Measurements from ENCODE around the gene PTAFR.

The PTAFR gene

DNA sequence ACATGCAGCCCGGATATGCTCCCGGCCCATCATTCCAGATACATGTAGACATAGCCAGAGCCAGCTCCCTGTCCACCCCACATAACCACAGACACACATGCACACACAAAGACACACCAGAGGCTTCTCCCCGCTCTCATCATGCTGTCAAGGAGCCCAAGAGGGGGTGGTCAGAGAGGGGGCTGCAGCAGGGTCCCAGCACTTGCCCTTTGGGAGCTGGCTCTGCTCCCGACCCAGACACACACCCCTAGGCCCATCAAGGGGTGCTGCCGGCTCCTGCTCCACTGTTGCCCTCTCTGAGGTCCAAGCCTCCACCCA is 2.6 kb downstream of the PTAFR start:
- DNase-seq = no peak

DNA sequence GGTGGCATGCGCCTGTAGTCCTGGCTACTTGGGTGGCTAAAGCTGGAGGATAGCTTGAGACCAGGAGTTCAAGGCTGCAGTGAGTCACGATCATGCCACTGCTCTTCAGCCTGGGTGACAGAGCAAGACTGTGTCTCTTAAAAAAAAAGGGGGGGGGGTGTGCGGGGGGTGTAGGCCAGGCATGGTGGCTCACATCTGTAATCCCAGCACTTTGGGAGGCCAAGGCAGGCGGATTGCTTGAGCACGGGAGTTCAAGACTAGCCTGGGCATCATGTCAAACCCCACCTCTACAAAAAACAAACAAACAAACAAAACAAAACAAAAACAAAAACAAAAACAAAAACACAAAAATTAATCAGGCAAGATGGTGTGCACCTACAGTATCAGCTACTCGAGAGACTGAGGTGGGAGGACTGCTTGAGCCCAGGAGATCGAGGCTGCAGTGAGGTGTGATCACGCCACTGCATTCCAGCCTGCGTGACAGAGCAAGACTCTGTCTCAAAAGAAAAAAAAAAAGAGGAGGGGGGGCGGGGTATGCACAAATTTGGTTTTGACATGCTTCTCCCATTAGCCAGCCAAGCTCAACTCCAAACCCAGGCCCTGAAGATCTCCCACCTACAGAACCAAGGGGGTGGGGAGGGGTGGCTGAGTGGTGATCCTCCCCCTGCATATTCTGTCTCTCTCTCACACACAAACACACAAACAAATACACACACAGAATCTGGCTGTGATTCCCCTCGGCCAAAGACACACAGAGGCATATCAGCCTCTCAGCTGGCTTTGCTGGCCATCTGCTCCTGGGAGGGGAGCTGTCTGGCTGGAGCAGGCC is 3.1 kb downstream of the PTAFR start:
- DNase-seq = no peak

DNA sequence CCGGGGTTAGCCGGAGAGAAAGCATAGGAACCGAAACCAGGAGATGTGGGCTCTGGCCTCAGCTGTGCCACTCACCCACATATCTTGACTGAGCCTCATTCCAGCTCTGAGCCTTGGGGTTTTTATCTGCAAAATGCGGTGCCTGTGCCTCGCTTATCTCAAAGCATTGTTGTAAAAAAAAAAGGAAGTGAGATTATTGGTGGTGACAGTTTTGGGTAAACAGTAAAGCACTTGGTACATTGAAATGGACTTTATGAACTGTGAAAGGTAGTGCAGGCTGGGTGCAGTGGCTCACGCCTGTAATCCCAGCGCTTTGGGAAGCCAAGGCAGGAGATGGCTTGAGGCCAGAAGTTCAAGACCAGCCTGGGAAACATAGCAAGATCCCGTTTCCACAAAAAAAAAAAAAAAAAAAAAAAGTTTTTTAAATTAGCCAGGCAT is 3.8 kb downstream of the PTAFR start:
- no peak for DNase-seq

DNA sequence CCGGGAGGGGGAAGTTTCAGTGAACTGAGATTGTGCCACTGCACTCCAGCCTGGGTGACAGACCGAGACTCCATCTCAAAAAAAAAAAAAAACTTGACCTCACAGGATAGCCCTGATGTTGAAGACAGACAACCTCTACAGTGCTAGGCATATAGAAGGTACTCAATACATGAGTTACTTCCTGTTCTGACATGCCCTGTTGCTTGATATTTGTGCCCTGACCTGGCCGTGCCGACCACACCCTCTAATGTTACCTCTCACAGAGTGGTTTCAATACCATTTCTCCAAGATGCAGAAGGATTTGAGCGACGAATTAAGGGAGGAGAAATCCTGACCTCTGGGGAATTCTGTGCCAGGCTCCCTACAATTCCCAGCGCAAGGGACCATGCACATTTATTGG is 5.2 kb downstream of the PTAFR start:
- DNase-seq = no peak

DNA sequence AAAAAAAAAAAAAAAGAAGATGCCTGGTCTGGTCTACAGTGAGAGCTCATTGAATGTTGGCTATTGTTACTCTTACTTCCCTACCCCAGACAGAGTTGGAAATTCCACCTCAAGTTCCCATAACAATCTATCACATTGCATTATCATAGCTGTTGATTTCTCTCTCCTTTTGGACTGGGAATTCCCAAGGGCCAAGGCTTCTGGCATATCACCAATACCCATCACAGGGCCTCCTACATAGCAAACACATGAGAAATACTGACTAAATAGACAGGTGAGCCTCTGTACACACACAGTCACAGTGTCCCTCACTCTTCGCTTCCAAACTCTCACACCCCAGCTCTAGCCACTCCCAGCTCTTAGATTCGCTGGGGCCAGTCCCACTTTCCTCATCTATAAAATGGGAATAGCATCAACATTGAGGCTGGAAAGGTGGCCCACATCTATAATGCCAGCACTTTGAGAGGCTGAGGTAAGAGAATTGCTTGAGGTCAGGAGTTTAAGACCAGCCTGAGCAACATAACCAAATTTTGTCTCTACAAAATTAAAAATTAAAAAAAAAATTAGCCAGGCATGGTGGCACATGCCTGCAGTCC is 6.4 kb downstream of the PTAFR start:
- no peak for DNase-seq

DNA sequence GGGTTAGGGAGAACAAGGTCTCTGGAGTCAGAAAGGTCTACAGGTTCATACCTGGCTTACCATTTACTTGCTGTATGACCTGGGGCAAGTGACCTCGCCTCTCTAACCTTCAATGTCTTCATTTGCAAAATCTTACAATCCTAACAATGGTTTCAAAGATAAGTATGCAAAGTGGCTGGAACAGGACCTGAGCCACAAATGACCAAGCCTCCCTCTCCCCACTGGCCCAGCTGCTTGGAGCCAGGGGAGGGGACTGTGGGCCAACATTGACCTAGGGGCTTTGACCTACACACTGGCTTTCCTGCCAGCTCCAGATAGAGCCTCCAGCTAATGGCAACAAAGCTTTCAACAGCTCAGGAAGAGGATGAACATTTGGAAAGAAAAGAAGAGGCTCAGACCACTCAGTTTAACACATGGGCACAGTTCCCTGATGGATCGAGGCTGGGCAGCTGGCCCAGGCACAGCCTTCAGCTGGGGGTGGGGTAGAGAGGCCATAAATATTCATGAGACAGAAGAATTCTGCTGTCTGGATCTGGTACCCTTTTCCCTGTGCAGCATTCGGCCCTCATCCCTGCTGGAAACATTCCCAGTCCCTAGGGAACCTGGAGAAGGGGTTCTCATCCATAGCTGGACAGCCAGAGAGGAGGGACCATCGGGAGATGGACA is 12.9 kb downstream of the PTAFR start:
- no peak for DNase-seq

DNA sequence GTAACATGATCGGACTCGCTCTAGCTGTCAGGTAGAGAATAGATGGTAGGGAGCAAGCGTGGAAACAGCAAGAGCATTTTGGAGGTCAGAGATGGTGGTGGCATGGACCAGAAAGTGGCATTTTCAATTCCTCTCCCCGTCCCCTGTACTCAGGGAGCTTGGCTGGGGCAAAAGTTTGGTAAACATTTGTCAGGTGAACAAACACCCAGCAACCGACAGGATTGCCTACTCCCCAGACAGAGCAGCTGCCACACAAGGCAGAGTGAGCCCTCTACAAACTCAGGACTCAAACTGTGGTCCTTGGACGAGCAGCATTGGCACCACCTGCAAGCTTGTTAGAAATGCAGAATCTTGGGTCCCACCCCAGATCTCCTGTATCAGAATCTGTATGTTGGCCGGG is 14.3 kb downstream of the PTAFR start:
- no peak for DNase-seq

DNA sequence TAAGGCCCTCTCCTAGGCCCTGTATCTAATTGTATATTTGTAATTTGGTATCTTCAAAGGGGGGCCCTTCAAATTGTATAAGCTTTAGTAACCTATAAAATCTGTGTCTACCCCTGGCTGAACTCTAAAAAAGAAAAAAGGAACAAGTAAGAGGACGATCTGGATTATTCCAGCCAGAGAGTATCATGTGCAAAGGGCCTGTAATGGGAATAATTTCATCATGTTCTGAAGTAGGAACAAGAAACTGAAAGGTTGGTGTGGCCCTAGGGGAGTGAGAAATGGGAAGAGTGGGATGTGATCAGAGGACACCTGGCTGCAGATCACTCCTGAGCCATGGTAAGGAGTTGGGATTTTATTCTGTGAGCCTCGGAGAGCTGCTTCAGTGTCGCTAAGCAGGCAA is 14.7 kb downstream of the PTAFR start:
- DNase-seq = no peak

DNA sequence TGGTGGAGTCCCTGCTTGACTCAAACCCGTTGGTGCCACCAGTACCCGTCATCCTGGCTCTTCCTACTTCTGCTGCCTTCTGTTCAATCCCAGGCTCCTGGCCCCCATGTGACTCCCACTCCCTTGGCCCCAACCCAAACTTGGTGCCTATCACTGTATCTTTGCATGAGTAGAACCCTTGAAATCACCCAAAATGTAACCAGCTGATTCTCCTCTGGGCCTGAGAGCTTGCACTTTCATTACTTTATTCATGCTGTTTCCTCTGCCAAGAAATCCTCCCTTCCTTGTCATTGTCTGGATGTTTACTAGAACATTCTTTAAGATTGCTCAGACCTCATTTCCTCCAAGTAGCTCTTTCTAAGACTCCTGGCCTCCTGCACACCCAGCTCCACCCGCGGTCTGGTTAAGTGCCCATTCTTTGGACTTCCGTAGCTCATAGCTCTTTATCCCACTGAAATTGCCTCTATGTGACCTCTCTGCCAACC is 15.7 kb downstream of the PTAFR start:
- no peak for DNase-seq

DNA sequence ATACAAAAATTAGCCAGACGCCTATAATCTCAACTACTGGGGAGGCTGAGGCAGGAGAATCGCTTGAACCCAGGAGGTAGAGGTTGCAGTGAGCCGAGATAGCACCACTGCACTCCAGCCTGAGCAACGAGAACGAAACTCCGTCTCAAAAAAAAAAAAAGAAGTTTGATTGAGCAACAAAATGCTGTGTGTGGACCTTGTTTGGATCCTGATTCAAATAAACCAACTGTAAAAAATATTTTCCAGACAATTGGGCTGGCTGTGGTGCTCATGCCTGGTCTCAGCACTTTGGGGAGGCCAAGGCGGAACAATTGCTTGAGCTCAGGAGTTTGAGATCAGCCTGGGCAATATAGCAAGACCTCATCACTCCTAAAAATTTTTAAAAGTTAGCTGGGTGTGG is 16.8 kb downstream of the PTAFR start:
- no peak for DNase-seq

DNA sequence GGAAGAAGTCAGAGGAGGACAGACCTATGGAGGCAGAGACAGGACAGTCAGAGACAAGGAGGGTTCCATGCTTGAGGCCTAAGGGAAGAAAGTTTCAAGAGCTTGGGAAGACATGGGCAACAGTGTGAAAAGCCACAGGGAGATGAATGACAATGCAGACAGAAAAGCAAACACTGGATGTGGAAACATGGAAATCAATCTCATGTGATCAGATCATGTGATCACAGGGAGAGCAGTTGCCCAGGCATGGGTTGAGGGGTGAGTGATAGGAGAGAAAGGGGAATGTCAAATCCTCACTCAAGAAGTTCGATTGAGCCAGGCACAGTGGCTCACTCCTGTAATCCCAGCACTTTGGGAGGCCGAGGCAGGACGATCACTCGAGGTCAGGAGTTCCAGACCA is 17.2 kb downstream of the PTAFR start:
- no peak for DNase-seq

DNA sequence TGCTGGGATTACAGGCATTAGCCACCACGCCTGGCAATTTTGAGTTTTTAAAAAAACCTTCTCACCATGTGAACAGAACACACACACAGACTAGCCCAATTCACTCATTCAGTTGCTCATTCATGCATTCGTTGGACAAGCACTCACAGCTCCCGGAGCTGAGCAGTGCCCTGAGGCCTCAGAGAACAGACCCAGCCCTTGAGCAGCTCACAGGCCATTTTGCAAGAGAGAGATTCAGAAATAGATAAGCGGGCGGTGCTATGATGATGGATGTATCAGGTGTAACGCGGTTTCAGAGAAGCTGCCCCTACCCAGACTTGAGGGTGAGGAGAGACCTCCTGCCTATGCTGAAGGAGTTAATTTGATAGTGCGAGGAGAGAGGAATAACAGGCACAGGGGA is 18.6 kb downstream of the PTAFR start:
- no peak for DNase-seq

DNA sequence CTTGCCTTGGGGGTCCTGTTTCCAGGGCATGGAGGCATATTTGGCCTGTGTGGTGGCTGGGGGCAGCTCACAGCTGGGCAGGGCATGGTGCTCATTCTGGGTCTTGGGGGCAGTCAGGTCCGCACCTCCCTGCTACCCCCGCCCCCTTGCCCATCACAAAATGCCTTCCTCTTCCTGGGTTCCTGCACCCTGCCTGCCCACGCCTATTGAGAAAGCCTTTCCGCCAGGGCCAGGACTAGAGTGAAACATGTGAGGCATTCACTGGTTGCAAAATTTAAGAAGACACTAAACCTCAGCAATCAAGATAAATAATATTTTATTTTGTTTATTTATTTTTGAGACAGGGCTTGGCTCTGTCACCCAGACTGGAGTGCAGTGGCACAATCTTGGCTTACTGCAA is 19.7 kb downstream of the PTAFR start:
- no peak for DNase-seq

DNA sequence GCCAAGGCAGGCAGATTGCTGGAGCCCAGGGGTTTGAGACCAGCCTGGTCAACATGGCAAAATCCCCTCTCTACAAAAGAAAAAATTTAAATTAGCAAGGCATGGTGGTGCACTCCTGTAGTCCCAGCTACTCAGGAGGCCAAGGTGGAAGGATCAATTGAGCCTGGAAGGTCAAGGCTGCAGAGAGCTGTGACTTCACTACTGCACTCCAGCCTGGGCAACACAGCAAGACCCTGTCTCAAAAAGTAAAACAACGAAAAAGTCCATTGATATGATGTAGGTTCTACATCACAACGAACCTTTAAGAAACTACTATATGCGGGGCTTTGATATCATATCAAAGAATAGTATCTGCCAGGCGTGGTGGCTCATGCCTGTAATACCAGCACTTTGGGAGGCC is 20.9 kb downstream of the PTAFR start:
- no peak for DNase-seq

DNA sequence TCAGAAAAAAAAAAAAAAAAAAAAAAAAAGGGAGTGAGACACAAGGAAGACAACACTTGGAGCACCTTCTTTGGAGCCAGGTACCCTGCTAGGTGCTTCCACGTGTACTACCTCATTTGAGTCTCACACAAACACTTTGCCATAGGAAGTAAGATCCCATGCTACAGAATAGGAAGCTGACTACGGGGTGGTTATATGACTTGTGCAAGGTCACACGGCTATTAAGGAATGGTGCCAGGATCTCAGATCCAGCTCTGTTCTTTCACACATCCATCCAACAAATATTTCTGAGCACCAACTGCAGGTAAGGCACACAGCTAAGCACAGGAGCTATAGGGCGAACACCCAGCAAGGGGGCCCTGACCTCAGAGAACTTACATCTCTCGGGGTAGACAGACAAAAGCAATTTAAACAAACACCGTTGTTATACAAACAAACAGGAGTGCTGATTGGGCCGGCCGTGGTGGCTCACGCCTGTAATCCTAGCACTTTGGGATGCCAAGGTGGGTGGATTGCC is 22.4 kb downstream of the PTAFR start:
- no peak for DNase-seq

DNA sequence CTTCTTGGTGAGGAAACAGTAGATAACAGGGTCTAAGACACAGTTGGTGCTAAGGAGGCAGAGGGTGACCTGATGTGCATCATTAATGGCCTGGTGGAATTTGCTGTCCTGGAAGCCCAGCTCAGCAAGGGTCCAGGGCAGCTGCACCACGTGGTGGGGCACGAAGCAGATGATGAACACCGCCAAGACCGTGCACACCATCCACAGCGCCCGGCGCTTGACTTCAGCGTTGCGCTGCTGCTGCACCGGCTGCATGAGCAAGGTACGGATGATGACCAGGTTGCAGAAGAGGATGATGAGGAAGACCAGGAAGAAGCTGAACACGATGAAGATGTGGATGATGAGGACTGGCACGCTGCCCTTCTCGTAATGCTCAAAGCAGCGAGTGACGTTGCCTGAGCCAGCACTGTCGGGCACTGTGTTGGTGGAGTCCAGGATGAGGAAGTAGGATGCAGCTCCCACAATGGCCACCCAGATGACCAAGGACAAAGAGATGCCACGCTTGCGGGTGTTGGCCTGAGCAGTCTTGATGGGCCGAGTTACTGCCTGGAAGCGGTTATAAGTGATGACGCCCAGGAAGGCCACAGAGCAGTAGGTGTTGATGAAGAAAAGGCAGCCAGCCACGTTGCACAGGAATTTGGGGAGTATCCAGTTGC is 26.2 kb downstream of the PTAFR start:
- DNase-seq = no peak

DNA sequence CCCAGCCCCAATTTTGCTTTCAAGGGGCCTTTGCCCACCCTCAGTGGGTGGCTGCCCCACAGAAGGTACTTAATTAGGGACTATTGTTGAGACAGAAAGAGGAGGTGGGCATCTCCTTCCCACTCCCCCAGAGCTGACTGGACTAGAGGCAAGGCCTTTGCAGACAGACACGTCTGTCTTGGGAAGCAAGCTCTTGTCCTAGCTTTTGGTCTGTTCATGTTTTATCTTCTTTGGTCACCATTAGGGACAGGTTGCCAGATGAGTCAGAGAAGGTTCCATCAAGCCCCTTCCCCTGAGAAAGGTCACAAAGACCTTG is 27.7 kb downstream of the PTAFR start:
- DNase-seq = no peak

DNA sequence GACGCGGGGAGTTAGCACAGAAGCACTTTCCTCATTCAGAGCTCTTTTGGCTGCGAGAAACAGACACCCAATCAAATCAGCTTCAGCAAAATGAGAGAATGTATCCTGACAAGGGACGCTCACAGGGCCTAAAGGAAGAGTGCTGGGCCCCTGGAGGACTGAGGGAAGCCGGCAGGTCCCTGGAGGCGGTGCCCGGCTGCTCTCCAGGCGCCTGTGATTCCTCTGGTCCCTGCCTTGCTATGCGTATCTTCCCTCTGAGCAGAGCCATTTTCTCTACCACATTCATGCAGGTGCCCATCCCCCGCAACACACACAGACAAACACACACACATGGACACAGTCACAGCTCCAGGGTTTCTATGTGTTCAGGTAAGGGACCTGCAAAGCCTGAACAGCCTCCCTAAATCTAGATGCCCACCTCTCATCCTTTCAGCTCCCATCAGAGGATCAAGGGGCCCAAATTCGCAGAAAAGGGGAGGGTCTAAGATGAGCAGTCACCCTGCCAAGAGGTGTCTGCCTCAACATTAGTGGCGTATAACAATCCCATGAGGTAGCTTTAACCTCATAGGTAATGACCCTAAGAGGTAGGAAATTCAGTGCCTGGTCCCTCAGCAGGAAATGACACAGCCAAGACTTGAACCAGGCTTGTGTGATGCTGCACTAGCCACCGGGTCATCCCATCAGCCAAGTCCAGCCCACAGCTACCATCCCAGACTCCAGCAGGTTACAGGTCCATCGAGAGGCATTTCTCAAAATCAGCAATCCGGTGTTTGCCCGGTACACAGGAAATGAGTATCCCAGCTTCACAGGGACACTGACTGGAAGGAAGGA is 29.0 kb downstream of the PTAFR start:
- no peak for DNase-seq

DNA sequence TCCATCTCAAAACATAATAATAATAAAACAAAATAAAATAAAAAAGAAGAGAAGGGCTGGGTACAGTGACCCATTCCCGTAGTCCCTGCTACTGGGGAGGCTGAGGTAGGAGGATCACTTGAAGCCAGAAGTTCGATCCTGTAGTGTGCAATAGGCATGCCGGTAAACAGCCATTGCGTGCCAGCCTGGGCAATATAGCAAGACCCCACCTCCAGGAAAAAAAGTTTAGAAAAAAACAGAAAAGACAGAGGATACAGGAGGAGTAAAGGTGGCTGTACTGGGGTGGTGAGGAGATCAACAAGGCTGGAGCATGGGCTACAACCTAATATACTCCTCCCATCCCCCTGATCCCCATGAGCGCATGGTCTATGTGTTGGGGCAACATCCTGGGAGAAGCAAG is 30.8 kb downstream of the PTAFR start:
- no peak for DNase-seq

DNA sequence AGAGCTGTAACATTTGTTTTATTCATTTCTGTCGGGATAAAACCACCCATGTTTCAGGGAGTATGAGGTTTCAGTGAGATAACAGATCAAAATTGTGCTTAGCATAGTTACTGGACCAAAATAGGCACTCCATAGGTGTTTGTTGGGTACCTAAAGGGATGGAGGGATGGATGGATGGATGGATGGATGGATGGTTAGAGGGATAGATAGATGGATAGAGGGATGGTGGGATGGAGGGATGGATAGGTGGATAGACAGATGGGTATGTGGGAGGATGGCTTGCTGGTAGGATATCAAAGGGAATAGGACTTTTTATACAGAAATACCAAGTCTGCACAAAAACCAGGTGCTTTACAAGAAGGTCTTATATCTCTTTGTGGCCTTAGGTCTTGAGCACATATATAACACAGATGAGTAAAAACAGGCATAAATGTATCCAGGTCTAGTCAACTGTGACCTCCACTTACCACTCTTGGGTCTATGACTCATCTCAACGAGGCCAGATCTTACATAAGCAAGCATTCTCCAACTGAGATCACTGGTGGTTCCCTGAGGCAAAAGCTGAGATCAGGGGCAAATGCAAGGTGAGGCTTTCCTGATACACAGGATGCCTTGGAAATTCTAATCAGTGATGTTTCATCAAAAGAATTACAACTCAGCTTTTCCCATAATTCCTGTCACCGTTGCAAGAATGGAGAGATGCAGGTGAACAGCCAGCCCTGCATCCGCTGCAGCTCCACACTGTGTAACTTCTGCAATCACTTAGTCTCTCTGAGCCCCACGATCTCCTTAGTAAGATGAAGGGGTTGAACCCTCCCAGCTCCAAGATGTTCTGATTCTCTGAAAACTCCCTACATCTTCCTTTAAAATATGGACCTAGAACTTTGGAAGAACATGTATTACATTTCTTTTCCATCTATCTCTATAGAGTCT is 32.0 kb downstream of the PTAFR start:
- DNase-seq = no peak

DNA sequence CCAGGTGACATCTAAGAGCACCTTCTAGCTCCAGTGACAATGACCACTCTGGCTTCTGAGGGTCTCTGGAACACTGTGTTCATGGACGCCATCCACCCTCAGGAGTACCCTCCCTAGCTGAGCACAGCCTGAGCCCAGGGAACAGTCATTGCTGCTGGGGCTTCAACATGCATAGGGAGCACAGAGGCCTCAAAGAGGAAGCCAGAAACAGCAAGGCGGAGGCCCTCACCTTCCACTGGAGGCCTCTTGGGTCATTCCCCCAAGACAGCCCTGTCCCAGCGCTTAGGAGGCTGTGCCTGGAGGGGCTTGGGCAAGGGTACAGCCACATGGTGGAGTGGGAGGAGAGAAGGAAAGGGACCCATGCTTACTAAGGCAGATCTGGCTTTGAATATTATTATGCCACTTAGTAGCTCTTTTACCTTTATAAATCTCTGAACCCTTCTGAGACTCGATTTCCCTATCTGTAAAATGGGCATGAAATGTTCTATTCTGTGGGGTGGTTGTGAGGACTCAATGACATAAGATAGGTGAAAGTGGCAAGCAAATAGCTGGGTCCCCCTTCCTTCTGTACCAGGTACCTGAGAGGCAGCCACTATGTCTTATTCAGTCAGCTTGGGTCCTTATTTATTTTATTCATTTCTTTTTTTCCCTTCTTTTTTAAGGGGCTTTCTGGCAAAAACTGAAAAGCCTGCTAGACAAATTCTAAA is 32.8 kb downstream of the PTAFR start:
- DNase-seq = no peak
